ENCODE results near the gene LRRC75B. TPM values are rescaled to one million over a fixed set of nuclear protein-coding genes. Genes with fewer than 3 reads are reported as not detected.

The LRRC75B gene
- total and polyA plus RNA-seq, 9 donors: 8.0 to 14.9 (median 9.1) TPM

DNA sequence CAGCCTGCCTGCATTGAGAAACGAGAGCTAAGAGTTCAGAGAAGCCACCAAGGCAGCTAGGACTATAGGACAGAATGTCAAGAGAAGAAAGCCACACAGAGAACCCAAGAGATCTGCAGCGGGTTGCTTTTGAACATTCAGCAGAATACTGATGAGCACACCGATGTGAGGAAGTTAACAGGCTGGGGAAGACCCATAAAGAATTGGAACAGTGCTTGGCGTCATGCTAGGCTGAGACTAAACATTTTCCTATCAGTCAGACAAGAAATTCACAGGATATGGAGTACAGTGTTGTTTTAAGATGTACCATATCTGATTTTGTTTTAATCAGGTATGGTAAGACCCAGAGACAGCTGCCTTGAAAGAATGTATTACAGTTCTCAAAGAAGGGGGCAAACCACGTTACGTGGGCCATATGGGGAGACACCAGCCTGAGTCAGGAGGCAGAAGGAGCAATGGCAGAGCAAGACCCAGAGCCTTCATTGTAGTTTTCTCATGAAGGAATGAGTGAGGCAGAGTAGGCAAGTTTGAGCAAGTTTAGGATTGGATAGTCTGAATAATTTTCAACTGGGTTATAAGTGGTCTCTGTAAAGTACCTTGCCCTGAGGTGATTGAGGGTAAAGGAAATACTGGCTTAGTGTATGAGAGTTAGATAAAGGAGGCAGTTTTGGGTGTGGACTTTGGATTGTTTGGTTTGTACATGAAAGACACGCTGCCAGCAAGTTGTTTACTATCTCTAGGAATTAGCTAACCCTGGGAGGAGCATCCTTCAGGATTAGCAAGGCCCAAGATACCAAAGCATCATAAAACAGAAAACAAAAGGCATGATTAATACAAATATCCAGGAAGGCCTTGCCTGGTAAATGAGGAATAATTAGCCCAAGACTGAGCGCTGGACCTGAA lies 14.3 kb downstream of the LRRC75B start:
- Histone ChIP-seq H3K9me3 (replicated peaks; ENCODE audit: control insufficient read depth, low read depth, low read length) (no peaks in the 10 kb centered on the region), H3K36me3 (ENCODE audit: control insufficient read depth, insufficient read depth, low read length) (peaks cover 22% of the 10 kb centered on the region), H3K4me3 (ENCODE audit: low read length) (no peak overlapping the region), H3K4me1 (ENCODE audit: control insufficient read depth, insufficient read depth, low read length) (peaks cover 7% of the 10 kb centered on the region), H3K27me3 (ENCODE audit: control insufficient read depth, insufficient read depth, low read length) (no peaks in the 10 kb centered on the region), H3K27ac (ENCODE audit: low read length) (no peak overlapping the region)
- WGBS (ENCODE audit: insufficient coverage): 80% methylated on average over 4 of the region's 8 CpGs
- DNase-seq: no peak

DNA sequence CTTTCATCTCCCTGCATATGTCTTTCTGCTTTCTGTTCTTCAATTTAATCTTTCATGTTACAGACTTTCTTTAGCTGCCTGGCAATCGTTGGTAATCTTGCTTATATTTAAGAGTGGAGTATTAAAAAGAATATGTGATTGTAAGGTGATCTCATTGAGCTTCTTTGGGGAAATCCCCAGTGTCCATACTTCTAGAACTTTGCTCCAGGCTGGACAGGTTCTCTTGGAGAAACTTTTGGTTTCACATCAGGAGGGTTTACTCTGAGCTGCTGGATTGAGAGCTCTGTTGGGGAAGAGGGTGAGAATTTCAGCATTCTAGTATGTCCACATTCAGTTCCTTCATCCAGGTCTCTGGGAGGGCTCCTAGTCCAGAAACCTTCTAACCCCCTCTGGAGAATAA lies 16.1 kb downstream of the LRRC75B start:
- H3K36me3 ChIP-seq (ENCODE audit: control insufficient read depth, insufficient read depth, low read length): peaks cover 38% of the 10 kb centered on the region
- H3K9me3 ChIP-seq (replicated peaks; ENCODE audit: control insufficient read depth, low read depth, low read length): no peaks in the 10 kb centered on the region
- no CpG with 5 or more reads among the region's 1 CpG for WGBS (ENCODE audit: insufficient coverage)
- DNase-seq: no peak
- no peaks in the 10 kb centered on the region for H3K27me3 ChIP-seq (ENCODE audit: control insufficient read depth, insufficient read depth, low read length)
- H3K27ac ChIP-seq (ENCODE audit: low read length): no peak overlapping the region
- H3K4me3 ChIP-seq (ENCODE audit: low read length): no peak overlapping the region
- H3K4me1 ChIP-seq (ENCODE audit: control insufficient read depth, insufficient read depth, low read length): no peaks in the 10 kb centered on the region

DNA sequence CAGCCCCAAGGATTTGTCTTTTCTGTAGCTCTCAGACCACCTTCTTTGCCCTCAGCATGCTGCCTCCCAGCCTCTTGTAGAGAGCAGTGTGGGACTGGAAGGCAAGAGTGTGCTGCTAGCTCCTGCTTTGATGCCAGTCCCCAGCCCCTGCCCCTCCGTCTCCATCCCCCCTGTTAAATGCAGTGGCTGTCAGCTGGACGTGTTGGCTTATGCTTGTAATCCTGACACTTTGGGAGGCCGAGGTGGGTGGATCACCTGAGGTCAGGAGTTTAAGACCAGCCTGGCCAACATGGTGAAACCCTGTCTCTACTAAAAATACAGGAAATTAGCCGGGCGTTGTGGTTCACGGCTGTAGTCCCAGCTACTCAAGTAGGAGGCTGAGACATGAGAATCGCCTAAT lies 21.6 kb downstream of the LRRC75B start:
- no peaks in the 10 kb centered on the region for H3K9me3 ChIP-seq (replicated peaks; ENCODE audit: control insufficient read depth, low read depth, low read length)
- H3K4me3 ChIP-seq (ENCODE audit: low read length): no peak overlapping the region
- no peaks in the 10 kb centered on the region for H3K27me3 ChIP-seq (ENCODE audit: control insufficient read depth, insufficient read depth, low read length)
- 94% methylated on average over 7 of the region's 7 CpGs for WGBS (ENCODE audit: insufficient coverage)
- no peaks in the 10 kb centered on the region for H3K4me1 ChIP-seq (ENCODE audit: control insufficient read depth, insufficient read depth, low read length)
- H3K27ac ChIP-seq (ENCODE audit: low read length): no peak overlapping the region
- H3K36me3 ChIP-seq (ENCODE audit: control insufficient read depth, insufficient read depth, low read length): peaks cover 72% of the 10 kb centered on the region
- DNase-seq: no peak

DNA sequence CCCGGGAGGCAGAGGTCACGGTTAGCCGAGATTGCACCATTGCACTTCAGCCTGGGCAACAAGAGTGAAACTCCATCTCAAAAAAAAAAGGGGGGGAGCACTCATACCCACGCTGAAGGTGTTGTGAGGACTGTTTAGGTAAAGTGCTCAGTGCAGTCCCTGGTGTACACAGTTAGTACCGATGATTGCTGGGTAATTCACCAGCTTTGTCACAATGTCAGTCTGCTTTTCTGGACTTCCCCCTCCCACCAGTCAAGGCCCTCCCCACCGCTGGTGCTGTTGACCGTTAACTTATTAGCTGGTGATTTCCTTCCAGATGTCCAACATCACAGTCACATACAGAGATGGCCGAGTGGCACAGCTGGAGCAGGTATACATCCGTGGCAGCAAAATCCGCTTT lies 25.2 kb downstream of the LRRC75B start:
- Histone ChIP-seq H3K9me3 (replicated peaks; ENCODE audit: control insufficient read depth, low read depth, low read length) (no peaks in the 10 kb centered on the region), H3K4me1 (ENCODE audit: control insufficient read depth, insufficient read depth, low read length) (peaks cover 6% of the 10 kb centered on the region), H3K4me3 (ENCODE audit: low read length) (no peak overlapping the region), H3K27me3 (ENCODE audit: control insufficient read depth, insufficient read depth, low read length) (no peaks in the 10 kb centered on the region), H3K27ac (ENCODE audit: low read length) (no peak overlapping the region), H3K36me3 (ENCODE audit: control insufficient read depth, insufficient read depth, low read length) (peaks cover 64% of the 10 kb centered on the region)
- DNase-seq: no peak
- 83% methylated on average over 6 of the region's 10 CpGs for WGBS (ENCODE audit: insufficient coverage)

DNA sequence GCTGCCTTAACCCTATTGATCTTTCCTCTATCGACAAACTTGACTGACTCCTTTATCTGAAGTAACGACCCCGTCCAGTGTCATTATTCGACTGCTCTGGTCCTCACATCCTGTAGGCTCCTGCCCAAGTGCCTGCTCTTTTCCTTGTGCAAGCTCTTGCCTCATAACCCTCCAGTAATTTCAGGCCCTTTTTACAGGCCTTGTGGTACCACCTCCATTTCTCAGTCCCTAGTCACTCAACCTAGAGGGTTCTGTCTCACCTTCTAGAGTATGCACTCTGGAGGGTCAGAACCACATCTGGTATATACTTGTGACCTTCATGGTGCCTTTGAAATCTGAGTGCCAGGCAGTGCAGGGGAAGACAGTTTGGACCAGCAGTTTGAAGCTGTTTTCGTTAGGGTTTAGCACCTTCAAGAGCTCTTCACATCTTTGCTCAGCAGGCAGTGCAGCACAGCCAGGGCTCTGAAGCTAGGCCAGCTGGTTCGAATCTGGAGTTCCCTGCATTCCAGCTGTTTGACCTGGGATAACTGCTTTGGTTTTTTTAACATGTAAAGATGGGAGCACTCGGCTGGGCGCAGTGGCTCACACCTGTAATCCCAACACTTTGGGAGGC lies 25.9 kb downstream of the LRRC75B start:
- H3K4me3 ChIP-seq (ENCODE audit: low read length): no peak overlapping the region
- no peaks in the 10 kb centered on the region for H3K27me3 ChIP-seq (ENCODE audit: control insufficient read depth, insufficient read depth, low read length)
- no peak overlapping the region for H3K27ac ChIP-seq (ENCODE audit: low read length)
- peaks cover 6% of the 10 kb centered on the region for H3K4me1 ChIP-seq (ENCODE audit: control insufficient read depth, insufficient read depth, low read length)
- DNase-seq: no peak
- peaks cover 57% of the 10 kb centered on the region for H3K36me3 ChIP-seq (ENCODE audit: control insufficient read depth, insufficient read depth, low read length)
- H3K9me3 ChIP-seq (replicated peaks; ENCODE audit: control insufficient read depth, low read depth, low read length): no peaks in the 10 kb centered on the region
- 51% methylated on average over 6 of the region's 8 CpGs for WGBS (ENCODE audit: insufficient coverage)

DNA sequence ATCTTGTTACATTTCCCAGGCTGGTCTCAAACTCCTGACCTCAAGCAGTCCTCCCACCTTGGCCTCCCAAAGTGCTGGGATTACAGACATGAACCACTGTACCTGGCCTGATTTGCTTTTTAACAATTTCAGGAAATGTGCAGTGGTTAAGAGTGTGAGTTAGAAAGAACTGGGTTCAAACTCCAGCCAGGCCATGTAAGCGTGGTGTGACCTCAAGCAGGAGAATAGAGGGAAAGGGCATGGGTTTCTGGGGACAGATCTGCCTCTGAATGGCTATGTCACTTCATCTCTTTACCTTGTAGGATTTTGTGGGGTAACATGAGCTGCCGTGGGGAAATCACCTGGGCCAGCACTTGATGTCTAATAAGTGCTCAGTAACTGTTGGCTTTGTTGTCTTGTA lies 27.8 kb downstream of the LRRC75B start:
- Histone ChIP-seq H3K36me3 (ENCODE audit: control insufficient read depth, insufficient read depth, low read length) (peaks cover 53% of the 10 kb centered on the region), H3K9me3 (replicated peaks; ENCODE audit: control insufficient read depth, low read depth, low read length) (no peaks in the 10 kb centered on the region), H3K27ac (ENCODE audit: low read length) (no peak overlapping the region), H3K27me3 (ENCODE audit: control insufficient read depth, insufficient read depth, low read length) (no peaks in the 10 kb centered on the region), H3K4me1 (ENCODE audit: control insufficient read depth, insufficient read depth, low read length) (peaks cover 6% of the 10 kb centered on the region), H3K4me3 (ENCODE audit: low read length) (no peak overlapping the region)
- DNase-seq: no peak
- WGBS (ENCODE audit: insufficient coverage): 100% methylated on average over 2 of the region's 2 CpGs

DNA sequence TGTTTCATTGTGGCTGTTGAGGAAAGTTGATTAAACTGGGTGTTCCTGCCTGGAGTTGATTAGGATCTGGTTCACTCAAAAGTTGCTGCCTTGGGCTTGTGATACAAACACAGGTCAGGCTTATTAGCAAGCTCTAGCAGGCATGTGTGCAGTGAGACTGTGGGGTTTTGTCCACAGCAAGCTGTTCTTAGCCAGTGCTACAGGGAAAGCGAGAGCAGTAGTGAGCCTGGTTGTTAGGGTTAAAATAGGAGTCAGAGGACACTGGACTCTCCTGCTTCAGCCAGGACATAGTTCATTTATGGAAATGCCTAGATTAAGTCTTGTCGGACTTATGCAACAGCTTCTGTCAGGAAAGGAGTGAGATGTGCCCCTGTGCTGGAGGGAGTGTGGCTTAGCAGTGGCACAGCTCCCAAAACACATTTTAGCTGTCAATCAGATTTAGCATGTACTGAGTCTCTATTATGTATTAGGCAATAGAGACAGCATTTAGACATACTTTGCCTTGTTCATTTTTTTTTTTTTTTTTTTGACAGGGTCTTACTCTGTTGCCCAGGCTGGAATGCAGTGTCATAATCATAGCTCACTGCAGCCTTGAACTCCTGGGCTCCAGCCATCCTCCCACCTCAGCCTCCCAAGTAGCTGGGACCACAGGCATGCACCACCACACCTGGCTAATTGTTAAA lies 28.4 kb downstream of the LRRC75B start:
- WGBS (ENCODE audit: insufficient coverage): 36% methylated on average over 2 of the region's 2 CpGs
- Histone ChIP-seq H3K36me3 (ENCODE audit: control insufficient read depth, insufficient read depth, low read length) (peaks cover 50% of the 10 kb centered on the region), H3K9me3 (replicated peaks; ENCODE audit: control insufficient read depth, low read depth, low read length) (no peaks in the 10 kb centered on the region), H3K4me3 (ENCODE audit: low read length) (no peak overlapping the region), H3K4me1 (ENCODE audit: control insufficient read depth, insufficient read depth, low read length) (peaks cover 8% of the 10 kb centered on the region), H3K27me3 (ENCODE audit: control insufficient read depth, insufficient read depth, low read length) (no peaks in the 10 kb centered on the region), H3K27ac (ENCODE audit: low read length) (no peak overlapping the region)
- DNase-seq: no peak

DNA sequence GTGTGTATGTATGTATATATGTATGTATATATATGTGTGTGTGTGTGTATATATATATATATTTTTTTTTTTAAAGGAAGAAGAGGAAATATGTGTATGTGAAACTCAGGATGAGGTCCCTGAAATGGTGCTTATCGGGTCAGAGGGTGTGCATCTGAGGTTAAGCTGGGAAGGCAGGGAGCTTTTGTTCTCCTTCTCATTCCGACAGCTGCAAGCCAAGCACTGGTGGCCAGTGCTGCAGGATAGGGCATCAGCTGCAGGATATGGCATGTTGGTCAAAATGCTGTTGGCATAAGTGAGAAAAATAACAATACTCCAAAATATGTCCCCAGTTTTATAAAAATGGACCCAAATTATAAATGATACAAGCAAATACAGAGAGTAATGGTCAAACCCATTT lies 29.6 kb downstream of the LRRC75B start:
- no peaks in the 10 kb centered on the region for H3K27me3 ChIP-seq (ENCODE audit: control insufficient read depth, insufficient read depth, low read length)
- WGBS (ENCODE audit: insufficient coverage): 83% methylated on average over 1 of the region's 2 CpGs
- H3K36me3 ChIP-seq (ENCODE audit: control insufficient read depth, insufficient read depth, low read length): peaks cover 53% of the 10 kb centered on the region
- no peaks in the 10 kb centered on the region for H3K9me3 ChIP-seq (replicated peaks; ENCODE audit: control insufficient read depth, low read depth, low read length)
- no peak for DNase-seq
- no peak overlapping the region for H3K27ac ChIP-seq (ENCODE audit: low read length)
- no peak overlapping the region for H3K4me3 ChIP-seq (ENCODE audit: low read length)
- peaks cover 14% of the 10 kb centered on the region for H3K4me1 ChIP-seq (ENCODE audit: control insufficient read depth, insufficient read depth, low read length)

DNA sequence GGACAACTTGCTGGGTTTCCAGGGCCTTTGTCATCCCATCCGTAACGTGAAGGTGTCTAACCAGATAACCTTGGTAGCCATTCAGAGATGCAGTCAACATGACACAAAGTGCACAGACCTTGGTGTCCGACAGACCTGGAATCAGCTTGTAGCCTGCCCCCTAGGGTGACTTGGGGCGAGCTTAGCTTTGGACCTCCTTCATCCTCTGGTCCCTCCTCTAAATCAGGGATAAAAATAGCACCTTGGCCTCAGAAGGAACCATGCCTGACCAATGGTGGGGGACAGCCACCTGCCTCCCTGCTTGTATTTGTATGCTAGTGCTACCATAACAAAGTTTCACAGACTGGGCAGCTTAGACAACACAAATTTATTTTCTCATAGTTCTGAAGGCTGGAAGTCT lies 33.4 kb downstream of the LRRC75B start:
- 65% methylated on average over 4 of the region's 4 CpGs for WGBS (ENCODE audit: insufficient coverage)
- DNase-seq: no peak
- no peaks in the 10 kb centered on the region for H3K27me3 ChIP-seq (ENCODE audit: control insufficient read depth, insufficient read depth, low read length)
- no peaks in the 10 kb centered on the region for H3K9me3 ChIP-seq (replicated peaks; ENCODE audit: control insufficient read depth, low read depth, low read length)
- H3K27ac ChIP-seq (ENCODE audit: low read length): no peak overlapping the region
- H3K4me3 ChIP-seq (ENCODE audit: low read length): no peak overlapping the region
- peaks cover 24% of the 10 kb centered on the region for H3K4me1 ChIP-seq (ENCODE audit: control insufficient read depth, insufficient read depth, low read length)
- peaks cover 43% of the 10 kb centered on the region for H3K36me3 ChIP-seq (ENCODE audit: control insufficient read depth, insufficient read depth, low read length)

Data from muscle of leg (tissue), 11 donors.